OCI-M2 (cell line): Measurements from ENCODE around the gene RANBP17.
"Not testable (repeated sequence)": the region's sequence is repeated elsewhere in the genome, so short reads cannot be mapped to it uniquely, and the experiment has no call there.

Source experiments
- DNase-seq: peaks from one replicate; lab custom pipeline; 2025; ENCODE audit not compliant: unreplicated experiment; lab: John Stamatoyannopoulos, UW

The RANBP17 gene

GRCh38 chr5:170937914-170938313 is 76.1 kb downstream of the RANBP17 start:
- DNase-seq: no peak

- no peak for DNase-seq
These were observed 77.4 kb downstream of the RANBP17 start for GRCh38 chr5:170939178-170939577.

- no peak for DNase-seq
These were observed 80.0 kb downstream of the RANBP17 start for GRCh38 chr5:170941788-170942187.

- no peak for DNase-seq
These were observed 83.5 kb downstream of the RANBP17 start for GRCh38 chr5:170945275-170945674.

GRCh38 chr5:170960567-170960966 is 98.7 kb downstream of the RANBP17 start:
- DNase-seq: no peak

GRCh38 chr5:170963521-170963920 is 101.7 kb downstream of the RANBP17 start:
- no peak for DNase-seq

- DNase-seq: no peak
These were observed 112.6 kb downstream of the RANBP17 start for GRCh38 chr5:170974461-170974860.

GRCh38 chr5:170980261-170980660 is 118.4 kb downstream of the RANBP17 start:
- DNase-seq: not testable (repeated sequence)

- no peak for DNase-seq
These were observed 123.7 kb downstream of the RANBP17 start for GRCh38 chr5:170985486-170985885.

GRCh38 chr5:170986598-170986997 is 124.8 kb downstream of the RANBP17 start:
- no peak for DNase-seq

GRCh38 chr5:170993476-170993875 is 131.7 kb downstream of the RANBP17 start:
- no peak for DNase-seq

- DNase-seq: no peak
These were observed 148.3 kb downstream of the RANBP17 start for GRCh38 chr5:171010086-171010485.

GRCh38 chr5:171010816-171011215 is 149.0 kb downstream of the RANBP17 start:
- DNase-seq: no peak

- no peak for DNase-seq
These were observed 161.7 kb downstream of the RANBP17 start for GRCh38 chr5:171023508-171023907.

GRCh38 chr5:171024084-171024483 is 162.3 kb downstream of the RANBP17 start:
- no peak for DNase-seq

GRCh38 chr5:171029401-171029800 is 167.6 kb downstream of the RANBP17 start:
- no peak for DNase-seq

GRCh38 chr5:171031977-171032376 is 170.2 kb downstream of the RANBP17 start:
- no peak for DNase-seq

GRCh38 chr5:171032435-171032973 is 170.7 kb downstream of the RANBP17 start:
- no peak for DNase-seq

GRCh38 chr5:171041893-171042292 is 180.1 kb downstream of the RANBP17 start:
- not testable (repeated sequence) for DNase-seq

- no peak for DNase-seq
These were observed 189.1 kb downstream of the RANBP17 start for GRCh38 chr5:171050916-171051315.

- DNase-seq: no peak
These were observed 194.1 kb downstream of the RANBP17 start for GRCh38 chr5:171055875-171056454.

GRCh38 chr5:171067540-171068130 is 205.8 kb downstream of the RANBP17 start:
- no peak for DNase-seq

GRCh38 chr5:171074747-171075146 is 212.9 kb downstream of the RANBP17 start:
- no peak for DNase-seq
